GM19025 (cell line): ENCODE results near the gene PSME3.
"Not testable (repeated sequence)": the region's sequence is repeated elsewhere in the genome, so short reads cannot be mapped to it uniquely, and the experiment has no call there.

Experiments
- ATAC-seq: cut with Tn5 transposase; IDR thresholded peaks from one replicate; pipeline ENCODE4 v1.9.1; 2021; ENCODE audit warnings: mild to moderate bottlenecking, low read depth, moderate library complexity; ENCODE audit not compliant: unreplicated experiment

PSME3 gene

DNA sequence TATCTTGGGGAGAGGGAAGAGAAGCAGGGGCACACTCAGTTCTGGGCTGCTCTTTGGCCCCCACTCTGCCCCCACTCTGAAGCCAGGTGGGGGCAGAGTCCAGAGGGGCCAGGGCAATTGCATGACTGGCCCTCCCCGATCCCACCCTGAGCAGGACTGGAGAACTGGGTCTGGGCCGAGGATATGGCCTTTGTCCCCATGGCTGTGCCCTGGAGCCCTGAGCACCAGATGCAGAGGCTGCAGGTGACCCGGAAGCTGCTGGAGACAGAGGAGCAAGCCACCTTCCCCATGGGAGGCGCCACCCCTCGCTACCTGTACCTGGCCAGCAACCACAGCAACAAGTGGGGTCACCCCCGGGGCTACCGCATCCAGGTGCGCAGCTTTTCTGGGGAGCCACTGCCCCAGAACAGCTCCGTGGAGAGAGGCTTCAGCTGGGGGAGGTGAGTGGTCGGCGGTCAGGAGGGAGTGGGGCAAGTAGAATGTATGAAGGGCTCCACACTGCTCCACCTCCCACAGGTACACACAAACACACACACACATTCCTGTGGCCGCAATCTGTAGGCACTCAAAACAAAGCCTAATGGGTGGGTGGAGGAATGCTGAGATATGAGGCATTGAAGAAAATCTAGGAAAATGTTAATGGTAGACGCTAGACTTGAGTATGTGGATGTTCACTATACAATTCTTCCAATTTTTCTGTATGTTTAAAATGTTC is 39.2 kb downstream of the PSME3 start:
- ATAC-seq: no peak

DNA sequence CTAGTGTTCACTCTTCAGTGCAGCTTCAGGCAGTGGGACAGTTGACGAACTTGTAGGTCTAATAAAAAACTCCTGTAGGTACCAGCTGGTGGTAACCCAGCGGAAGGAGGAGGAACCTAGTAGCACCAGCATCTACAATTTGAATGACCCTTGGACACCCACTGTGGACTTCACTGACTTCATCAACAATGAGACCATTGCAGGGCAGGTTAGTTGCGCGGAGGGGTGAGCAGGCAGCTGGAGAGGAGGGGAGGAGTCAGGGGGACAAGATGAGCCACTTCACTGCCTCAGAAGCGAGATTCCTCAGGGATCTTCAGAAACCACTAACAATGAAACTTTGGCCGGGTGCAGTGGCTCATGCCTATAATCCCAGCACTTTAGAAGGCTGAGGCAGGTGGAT is 40.1 kb downstream of the PSME3 start:
- no peak for ATAC-seq

DNA sequence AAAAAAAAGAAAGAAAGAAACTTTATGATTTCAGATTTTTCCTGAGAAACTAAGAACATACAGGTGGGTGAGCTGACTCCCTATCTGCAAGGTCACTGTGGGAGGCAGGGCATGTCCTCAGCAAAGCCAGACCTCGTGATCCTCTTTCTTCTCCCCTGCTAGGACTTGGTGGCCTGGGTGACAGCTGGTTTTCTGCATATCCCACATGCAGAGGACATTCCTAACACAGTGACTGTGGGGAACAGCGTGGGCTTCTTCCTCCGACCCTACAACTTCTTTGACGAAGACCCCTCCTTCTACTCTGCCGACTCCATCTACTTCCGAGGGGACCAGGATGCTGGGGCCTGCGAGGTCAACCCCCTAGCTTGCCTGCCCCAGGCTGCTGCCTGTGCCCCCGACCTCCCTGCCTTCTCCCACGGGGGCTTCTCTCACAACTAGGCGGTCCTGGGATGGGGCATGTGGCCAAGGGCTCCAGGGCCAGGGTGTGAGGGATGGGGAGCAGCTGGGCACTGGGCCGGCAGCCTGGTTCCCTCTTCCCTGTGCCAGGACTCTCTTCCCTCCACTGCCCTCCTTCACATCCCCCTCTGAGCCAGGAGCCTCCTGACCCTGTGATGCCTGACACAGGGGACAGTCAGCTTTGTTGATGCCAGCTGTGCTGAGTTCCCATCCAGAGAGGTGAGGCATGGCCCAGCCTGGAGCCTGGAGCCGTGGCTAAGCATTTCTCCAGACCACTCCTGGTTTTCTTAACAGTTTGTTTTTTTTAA is 40.9 kb downstream of the PSME3 start:
- ATAC-seq: not testable (repeated sequence)

DNA sequence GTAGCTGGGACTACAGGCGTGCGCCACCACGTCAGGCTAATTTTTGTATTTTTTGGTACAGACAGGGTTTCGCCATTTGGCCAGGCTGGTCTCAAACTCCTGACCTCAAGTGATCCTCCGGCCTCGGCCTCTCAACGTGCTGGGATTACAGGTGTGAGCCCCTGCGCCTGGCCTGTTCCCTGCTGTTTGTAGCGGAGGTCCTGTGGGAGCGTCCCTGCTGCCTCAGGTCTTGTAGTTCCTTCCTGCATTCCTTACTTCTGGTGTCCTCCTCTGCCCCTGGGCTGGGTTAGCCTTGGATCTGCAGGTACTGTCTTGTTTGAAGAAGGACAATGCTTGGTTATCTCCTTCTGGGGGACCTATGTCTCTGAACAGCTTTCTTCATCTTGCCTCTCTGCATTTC is 43.8 kb downstream of the PSME3 start:
- no peak for ATAC-seq

DNA sequence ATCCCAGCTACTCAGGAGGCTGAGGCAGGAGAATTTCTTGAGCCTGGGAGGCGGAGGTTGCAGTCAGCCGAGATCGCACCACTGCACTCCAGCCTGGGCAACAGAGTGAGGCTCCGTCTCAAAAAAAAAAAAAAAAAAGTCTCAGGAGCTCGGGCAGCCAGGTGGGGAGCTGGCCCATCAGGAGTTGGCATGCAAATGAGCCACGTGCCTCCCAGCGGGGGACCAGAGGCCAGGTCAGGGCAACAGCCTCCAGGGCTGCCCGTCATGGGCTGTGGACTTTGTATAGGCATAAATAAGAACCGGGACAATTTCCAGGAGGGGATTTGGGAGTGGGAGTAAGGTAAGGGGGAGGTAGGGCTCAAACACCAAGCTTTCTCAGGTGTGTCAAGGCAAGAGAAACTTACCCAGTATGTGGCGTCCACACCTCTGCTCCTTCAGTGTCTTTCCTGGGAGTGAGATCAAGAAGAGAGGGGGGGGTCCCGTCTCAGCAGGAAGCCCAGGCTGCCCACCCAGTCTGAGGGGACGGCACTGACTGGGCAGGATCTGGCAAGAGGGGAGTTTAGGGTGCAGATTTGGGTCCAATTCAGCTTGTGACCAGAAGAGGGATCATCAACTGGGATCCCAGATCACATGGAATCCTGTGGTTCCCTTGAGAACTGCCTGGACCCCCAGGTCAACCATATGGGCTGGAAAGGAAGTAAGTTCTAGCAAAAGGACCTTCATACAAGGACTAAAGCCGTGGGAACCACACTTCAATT is 45.1 kb downstream of the PSME3 start:
- no peak for ATAC-seq

DNA sequence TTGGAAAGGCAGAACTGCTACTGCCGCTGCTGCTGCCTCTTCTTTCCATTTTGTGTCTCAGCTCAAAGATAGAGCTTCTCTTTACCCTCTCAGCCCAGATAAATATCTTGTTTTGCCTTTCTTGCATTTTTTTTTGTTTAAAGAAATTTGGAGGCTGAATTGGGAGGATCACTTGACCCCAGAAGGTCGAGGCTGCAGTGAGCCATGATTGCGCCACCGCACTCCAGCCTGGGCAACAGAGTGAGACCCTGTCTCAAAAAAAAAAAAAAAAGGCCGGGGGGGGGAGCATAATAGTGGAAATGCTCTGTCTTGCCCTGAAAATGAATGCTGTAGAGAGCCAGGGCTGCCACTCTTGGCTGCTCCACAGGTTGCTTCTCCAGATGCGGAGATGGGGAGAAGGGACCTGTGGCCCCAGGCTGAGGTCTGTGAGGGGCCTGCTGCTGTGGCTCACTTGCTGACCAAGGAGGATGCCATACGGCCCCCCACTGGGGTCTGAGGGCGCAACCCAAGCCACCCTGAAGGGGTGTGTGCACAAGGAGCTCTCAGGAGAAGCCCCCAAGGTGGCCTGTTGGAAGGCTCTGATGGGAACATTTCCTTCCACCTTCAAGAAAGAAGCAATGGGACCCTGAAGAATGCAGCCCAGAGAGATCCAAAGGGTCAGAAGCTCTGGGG is 45.9 kb downstream of the PSME3 start:
- ATAC-seq: no peak

DNA sequence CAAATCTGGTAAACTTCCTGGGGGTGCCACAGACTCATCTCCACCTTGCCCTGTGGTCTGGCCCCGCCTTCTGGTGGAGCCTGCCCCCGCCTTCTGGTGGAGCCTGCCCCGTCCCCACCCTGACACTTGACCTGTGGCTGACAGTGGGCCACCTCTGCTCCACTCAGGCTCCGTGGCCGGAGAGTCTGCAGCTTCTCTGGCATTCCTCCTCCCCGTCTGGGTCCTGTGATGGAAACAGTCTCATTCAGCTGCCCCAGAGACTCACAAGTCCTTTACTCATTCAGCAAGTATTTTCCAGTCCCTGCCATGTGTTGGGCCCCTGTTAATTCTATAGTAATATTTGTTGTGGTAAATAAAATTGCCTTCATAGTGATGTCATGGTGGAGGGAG is 46.4 kb downstream of the PSME3 start:
- no peak for ATAC-seq

DNA sequence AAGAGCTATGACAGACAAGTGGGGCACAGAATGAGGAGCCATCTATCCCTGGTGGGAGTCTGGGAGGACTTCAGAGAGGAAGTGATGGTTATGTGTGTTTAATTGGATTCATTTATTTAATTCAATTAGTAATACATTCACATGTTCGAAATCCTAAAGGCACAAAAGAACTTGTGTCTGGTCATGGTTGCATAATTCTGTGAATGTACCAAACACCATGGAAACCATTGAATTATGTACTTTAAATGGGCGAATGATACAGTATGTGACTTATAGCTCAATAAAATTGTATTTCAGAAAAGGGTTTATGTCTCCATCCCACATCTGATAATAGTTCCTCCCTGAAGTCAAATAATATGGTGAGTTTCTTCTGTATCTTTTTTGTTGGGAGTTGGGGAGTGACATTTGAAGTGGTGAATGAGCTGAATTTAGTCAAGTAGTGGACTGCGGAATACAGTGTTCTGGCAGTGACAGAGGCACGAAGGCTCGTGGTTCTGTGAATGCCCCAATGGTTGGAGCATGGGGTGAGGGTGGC is 47.6 kb downstream of the PSME3 start:
- ATAC-seq: no peak

DNA sequence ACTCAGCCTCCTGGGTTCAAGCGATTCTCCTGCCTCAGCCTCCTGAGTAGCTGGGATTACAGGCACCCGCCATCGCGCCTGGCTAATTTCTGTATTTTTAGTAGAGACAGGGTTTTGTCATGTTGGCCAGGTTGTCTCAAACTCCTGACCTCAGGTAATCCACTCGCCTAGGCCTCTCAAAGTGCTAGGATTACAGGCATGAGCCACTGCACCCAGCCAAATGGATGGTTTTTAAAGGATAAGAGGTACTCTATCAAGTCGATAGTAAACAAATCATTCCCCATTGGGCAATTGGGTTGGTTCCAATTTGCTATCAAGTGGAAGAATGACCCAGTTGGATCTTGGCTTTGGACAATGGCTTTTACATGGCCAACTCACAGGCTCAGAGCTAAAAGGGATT is 48.5 kb downstream of the PSME3 start:
- not testable (repeated sequence) for ATAC-seq

DNA sequence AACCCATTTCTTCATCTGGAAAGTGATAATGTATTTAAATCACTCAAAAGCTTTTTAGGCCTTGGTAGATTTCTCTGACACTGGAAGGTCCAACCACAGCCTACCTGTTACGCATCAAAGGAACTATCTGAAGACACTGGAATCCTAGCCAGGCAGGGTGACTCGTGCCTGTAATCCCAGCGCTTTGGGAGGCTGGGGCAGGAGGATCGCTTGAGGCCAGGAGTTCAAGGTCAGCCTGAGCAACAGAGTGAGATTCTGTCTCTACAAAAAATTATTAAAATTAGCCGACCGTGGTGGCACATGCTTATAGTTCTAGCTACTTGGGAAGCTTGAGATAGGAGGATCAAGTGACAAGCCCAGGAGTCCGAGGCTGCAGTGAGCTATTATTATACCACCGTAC is 49.0 kb downstream of the PSME3 start:
- ATAC-seq: no peak

DNA sequence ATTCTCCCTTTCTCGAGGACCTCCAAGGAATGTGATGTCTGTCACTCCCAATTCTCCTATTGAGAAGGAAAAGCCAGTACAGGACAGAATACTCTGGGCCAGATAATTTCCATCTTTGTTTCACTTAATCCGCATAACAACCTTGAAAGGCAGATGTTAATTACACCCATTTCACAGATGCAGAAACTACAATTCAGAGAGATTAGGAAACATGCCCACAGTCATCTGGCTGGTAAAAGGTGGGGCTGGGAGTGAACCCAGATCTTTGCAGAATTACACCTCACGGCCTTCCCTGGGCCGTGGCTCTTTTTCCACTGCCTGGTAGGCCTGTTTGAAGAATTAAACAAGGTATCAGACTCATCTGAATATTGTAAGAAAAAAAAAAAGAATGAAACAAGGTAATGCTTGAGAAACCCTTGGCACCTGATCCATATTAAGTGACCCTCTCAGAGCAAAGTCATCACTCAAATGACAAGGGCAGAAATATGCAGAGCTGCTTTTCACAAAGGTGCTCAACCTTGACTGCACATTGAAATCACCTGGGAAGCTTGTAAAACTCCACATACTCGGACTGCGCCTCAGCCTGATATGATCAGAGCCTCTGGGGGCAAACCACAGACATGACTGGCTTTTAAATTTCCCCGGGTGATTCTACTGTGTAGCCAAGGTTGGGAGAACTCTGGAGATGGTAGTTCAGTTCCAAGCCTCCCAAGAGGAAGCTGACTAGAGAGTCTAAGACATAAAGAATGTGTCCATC is 50.8 kb downstream of the PSME3 start:
- ATAC-seq: no peak

DNA sequence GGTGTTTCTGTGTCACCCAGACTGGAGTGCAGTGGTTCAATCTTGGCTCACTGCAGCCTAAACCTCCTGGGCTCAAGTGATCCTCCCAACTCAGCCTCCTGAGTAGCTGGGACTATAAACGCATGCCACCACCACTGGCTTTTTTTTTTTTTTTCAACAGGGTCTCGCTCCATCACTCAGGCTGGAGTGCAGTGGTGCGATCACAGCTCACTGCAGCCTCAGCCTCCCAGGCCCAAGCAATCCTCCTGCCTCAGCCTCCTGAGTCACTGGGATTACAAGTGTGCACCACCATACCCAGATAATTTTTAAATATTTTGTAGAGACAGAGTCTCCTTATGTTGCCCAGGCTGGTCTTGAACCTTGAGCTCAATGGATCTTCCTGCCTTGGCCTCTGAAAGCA is 52.6 kb downstream of the PSME3 start:
- not testable (repeated sequence) for ATAC-seq

DNA sequence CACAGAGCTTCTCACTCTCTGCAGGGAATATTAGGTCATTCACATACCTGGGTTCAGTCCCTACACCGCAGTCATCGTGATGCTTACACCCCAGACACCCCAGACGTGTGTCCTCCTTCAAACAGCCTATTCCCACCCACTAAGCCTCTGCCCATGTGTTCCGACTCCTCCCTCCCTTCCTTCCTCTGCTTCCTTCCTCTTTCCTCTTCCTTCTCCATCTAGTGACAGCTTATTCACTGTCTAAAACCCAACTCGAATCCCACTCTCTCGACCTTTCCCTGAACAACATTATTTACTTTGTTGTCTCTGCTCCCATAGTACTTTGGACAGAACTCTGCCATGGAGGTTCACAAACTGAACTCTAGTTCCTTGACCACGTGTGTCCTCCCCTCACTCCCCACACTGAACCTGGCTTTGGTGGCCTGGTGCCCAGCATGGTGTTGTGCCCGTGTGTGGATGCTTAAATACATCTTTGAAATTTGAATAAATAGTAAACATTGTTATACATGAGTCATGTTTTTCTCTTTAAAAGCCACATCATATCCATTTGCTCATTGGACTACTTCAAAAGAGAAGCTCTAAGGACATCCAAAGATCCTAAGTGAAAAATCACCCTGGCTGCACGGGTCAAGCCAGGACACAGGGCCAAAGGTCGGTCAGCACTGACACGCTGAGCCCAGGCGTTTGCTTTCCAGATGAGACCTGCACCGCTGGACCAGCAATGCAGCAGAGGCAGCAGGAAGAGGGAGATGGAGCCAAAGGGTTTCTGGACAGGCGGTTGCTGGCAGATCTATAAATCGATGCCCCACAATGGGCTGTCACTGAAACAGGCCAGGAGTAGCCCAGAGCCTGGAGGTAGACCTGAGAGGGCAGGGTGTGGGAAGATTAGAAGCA is 53.3 kb downstream of the PSME3 start:
- no peak for ATAC-seq

DNA sequence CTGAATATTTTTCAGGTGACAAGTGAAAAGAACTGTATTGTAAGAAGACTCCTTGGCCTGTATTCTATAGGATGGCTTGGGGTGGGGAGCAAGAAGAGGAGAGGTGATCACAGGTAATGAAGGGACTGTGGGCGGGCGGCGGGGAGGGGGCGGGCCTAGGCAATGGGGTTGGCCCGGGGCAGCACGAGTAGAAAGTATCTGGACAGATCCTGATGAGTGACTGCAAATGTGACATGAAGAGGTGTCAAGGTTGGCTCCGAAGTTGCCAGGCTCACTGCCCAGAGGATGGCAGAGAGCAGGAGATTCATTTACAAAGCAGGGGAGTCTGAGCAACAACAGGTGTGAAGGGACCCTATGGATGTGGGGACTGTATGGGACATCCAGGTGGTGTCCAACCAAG is 56.6 kb downstream of the PSME3 start:
- ATAC-seq: no peak

DNA sequence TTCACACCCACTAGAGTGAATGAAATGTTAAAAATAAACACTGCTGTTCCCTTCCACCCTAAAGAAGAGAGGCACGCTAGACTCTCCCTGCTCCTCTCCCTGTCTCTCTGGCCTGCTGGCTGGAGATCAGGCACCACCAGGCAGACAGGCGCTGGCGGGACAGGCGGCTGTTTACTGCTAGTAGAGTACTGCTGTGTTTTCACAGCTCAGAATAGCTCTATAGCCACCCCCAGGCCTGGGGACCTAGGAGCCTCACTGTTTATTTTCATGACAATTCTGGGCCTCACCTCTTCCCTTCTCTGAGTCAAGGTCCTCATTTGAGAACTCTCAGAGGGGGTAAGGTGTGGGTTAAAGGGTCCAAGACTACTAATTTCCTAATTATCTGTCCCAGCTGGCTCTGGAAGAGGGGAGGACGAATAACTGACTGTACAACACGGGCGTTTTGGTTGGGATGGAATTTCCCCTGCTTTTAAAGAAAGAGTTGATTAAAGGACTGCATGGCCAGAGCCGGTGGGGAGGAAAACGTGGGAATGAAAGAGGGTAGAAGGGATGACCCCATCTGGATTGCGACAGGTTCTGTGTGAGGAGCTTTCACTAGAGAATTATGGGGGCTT is 58.4 kb downstream of the PSME3 start:
- no peak for ATAC-seq

DNA sequence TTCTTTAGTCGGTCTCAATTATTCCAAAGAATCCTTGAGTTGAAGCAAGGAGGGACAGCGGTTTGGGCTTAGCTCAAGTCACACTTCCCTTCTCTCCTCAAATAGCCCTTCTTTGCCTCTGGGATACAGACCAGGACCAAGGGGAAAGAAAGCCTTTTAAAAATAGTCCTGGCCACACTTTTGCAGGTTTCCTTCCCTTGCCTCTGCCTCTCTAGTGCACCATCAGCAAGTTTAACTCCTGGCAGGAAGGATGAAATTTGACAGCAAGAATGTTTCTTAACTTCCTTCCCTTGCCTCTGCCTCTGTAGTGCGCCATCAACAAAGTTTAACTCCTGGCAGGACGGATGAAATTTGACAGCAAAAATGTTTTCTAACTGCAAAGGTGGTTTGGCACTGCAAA is 60.2 kb downstream of the PSME3 start:
- ATAC-seq: no peak
